Retinal pigment epithelial cell (primary cell): ENCODE measurements around the gene PLA2R1.

Source experiments
- DNase-seq: peaks from one replicate; pipeline ENCODE4 v3.0.0-alpha.2; 2010; ENCODE audit warnings: low read depth
- H3K4me3 ChIP-seq: 2 replicates; pipeline ENCODE4 v1.5.1; 2011; ENCODE audit warnings: mild to moderate bottlenecking, low read length, control low read depth, moderate library complexity
- CTCF ChIP-seq: conservative IDR thresholded peaks from 2 replicates; pipeline ENCODE4 v1.5.1; 2011; ENCODE audit warnings: low read depth, low read length, control low read depth, inconsistent platforms

Gene PLA2R1

GRCh38 chr2:159890551-159891266 is 171.7 kb downstream of the PLA2R1 start:
- TF ChIP-seq CTCF, result no peak
- no peak overlapping the region for H3K4me3 ChIP-seq
- DNase-seq, result no peak

- H3K4me3 ChIP-seq, result no peak overlapping the region
- no peak for DNase-seq
- no peak for TF ChIP-seq CTCF
Measured at GRCh38 chr2:159882130-159882745, 180.2 kb downstream of the PLA2R1 start.
